Ammon's horn (tissue), 1 donor: ENCODE measurements around the gene MORC4.
"Not testable (repeated sequence)": the region's sequence is repeated elsewhere in the genome, so short reads cannot be mapped to it uniquely, and the experiment has no call there.

Experiments used
- DNase-seq: peaks from one replicate; pipeline ENCODE4 v3.0.0-alpha.2; 2016; ENCODE audit warnings: low spot score

MORC4 gene

DNA sequence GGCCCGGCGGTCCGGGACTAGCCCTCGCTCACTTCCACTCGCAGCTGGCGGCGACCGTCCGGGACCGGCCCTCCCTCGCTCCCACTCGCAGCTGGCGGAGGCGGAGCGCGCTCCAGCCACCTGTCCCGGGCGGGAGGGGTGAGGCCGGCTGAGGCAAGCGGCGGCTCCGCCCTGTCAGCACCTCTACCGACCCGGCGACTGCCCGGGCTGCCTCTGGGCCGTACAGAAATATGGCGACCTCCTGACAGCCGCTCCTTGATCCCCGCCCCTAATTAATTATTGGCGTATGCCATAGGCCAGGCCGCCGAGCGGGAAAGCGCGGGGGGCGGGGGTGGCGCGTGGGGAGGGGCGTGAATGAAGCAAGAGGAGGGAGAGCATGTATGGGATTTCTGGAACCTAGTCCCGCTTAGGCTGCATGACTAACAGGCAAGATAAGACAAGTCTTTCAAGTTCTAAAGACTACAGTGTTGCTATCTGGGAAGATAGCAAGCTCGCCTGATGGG lies at the start of gene MORC4:
MORC4 (minus strand) TSS at position 200 of the 503 bp plus-strand sequence. CDS start 243 bp downstream, outside the sequence.
- DNase-seq = peak; percentile 71

- no peak for DNase-seq
These were observed 47.6 kb upstream of the MORC4 start for GRCh38 chrX:107047622-107048021.

GRCh38 chrX:107029752-107030151 lies 29.7 kb upstream of the MORC4 start:
- no peak for DNase-seq

- peak; percentile 25 for DNase-seq
These were observed 25.5 kb upstream of the MORC4 start for GRCh38 chrX:107025545-107025944.

DNA sequence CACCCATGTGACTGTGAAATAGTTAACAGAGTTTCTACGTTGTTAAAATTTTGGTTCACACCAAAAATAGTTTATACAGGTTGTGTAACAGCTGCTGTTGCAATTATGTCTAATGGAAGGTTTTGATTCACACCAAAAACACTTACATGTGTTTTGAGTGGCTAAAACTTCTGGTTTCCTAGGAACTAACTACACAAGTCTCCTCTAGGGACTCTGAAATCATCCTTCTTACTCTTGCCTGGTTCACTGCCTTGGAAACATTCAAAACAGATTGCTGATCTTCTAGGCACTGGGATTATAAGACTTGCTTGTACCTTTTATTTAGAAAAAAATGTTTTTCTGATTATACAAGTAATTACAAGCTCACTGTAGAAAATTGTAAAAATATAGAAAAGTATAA lies 14.9 kb upstream of the MORC4 start:
- no peak for DNase-seq

DNA sequence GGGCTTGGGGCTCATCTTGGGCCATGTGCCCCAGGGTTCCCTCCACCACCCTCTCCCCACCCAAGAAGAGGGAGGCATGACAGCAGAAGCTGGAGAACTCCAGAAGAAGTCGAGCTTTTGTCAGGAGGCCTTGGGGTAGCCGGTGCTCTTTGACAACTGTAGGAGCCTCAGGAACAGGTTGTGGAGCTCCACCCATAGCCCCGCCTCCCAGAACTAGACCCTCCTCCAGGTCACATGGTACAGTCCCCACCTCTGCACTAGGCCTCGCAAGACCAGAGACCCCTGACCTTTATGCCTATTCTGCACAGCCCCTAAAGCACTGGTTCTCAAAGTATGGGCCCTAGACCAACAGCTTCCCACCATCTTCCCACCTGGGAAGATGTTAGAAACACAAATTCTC lies 8.0 kb upstream of the MORC4 start:
- DNase-seq = no peak

DNA sequence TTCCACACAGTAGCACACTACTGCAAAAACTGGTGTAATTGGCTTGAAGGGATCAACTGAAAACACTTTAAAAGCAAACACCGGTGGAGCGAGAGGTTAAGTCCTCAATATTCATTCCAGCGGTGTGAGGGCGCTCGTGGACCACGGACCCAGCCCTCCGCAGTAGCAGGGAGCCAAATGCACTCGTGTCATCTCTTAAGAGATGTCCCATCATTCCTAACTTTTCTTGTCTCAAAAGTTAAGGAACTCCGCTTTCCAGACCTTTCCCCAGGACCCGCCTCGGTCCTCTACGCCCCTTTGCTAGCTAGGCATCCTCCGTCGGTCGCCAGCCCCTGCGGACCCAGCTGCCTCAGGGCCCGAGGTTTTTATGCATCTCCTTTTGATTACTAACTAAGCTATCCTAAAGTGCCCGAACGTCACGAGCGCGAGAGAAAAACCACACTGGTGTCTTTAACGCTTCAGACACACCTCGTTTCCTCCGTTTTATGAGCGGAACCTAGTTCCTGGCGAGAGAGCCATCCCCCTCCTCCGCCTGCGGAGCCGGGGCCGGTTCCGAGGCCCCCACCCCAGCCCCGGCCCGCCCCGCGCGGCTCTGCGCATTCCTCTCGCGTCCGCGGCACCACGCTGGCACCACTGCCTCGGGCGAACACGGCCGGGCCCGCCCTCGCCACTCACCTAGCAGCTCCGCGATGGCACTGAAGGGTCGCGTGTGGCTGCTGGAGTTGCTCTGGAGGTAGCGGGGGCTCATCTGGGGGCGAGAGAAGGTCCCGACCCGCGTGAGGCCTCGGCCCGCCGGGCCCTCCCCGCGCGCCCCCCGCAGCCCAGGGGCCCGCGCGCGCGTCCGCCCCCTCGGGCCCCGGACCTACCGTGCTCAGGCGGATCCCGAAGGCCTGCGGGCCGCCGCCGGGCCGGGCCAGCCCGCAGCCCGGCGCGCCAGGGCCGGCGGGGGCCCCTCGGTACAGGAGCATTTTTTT lies 723 bp downstream of the MORC4 start:
- peak; percentile 70 for DNase-seq

DNA sequence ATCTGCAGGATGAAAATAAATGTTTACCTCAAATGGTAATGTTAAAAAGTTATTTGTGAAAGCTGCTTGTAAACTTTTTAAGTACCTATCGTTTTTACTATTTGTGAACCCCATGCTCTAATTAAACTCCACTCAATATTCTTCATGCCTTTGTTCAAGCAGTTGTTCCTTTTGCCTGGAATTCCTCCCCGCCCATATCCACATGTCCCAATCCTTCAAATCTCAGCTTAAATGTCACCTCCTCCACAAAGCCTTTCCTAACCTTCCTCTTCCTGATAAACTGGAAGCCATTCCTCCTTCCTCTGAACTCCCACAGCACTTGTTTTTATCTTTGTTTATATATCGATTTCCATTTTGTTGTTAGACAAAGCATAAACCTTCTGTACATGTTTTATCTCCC lies 2.4 kb downstream of the MORC4 start:
- DNase-seq = no peak

- DNase-seq = no peak
These were observed 4.3 kb downstream of the MORC4 start for GRCh38 chrX:106995678-106996077.

DNA sequence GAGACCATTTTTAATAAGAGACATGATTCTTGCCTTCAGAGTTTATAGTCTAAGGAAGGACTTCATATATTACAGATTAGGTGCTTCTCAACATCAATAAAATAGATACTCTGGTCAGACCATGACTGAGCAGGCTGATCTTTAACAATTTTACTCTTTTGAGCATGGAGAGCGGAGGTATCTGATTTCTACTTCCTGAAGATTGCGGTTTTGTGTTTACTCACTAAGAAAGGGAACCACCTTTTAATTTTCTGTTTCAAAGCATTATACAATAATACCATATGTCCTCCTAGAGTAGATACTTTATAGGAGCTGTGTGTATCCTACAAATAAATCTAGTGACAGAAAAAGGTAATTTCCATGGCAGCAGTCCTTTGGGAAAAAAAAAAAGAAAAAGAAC lies 12.5 kb downstream of the MORC4 start:
- no peak for DNase-seq

DNA sequence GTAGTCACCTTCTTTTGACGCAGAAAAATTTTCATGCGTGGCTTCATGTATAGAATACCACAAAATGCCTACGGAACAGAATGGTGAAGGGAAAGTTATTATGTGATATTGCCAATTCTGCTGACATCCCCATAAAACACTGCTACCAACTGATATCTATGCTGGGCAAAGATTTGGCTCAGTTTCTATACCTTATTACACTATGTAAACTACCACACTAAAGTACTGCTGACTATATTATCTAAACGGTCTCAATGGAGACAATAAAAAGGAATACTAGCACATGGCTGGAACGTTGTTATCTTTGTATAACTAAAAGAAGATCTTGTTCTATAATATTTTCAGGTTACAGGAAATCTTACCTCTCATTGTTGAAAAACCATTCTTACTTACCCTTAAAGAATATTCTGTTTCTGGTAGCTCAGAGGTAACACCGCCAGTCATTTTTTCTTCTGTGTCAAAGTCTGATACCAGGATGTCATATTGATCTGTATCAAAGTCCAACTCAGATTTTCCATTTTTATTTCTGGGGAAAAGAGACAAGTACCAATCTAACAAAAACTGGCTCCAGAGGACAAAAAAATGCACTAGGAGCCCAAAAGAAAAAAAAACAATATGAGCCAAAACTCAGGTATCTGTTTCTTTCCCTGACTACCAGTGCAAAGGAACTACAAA lies 18.9 kb downstream of the MORC4 start:
- DNase-seq = no peak

DNA sequence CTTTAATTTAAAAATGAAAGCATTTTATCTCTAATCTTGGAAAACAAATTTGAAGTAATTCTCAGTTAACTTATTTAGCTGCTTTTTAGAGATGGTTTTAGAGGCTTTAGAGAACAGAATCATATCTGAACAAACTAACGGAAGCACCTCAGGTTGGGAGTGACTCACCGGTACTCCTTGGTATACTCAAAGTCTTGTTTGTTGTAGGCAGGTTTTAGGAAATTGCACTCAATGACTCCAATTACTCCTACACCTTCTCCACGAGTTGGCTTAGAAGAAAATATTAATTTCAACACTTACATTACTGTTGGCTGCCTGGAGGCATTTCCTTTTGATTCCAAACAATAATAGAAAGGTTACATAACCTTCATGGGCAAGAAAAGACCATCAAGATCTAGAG lies 23.6 kb downstream of the MORC4 start:
- no peak for DNase-seq

GRCh38 chrX:106973433-106974149 lies 26.4 kb downstream of the MORC4 start:
- DNase-seq = no peak

GRCh38 chrX:106972896-106973295 lies 27.1 kb downstream of the MORC4 start:
- no peak for DNase-seq

DNA sequence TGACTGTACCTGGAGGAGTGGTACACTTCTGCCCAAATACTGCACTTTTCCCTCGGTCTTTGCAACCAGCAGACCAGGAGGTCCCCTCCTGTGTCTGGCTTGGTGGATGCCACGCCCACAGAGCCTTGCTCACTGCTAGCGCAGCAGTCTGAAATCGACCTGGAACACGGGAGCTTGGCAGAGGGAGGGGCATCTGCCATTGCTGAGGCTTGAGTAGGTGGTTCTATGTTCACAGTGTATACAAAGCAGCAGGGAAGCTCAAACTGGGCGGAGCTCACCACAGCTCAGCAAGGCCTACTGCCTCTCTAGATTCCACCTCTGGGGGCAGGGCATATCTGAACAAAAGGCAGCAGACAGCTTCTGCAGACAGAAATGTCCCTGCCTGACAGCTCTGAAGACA lies 33.5 kb downstream of the MORC4 start:
- not testable (repeated sequence) for DNase-seq

- DNase-seq = no peak
These were observed 35.7 kb downstream of the MORC4 start for GRCh38 chrX:106964290-106964689.

DNA sequence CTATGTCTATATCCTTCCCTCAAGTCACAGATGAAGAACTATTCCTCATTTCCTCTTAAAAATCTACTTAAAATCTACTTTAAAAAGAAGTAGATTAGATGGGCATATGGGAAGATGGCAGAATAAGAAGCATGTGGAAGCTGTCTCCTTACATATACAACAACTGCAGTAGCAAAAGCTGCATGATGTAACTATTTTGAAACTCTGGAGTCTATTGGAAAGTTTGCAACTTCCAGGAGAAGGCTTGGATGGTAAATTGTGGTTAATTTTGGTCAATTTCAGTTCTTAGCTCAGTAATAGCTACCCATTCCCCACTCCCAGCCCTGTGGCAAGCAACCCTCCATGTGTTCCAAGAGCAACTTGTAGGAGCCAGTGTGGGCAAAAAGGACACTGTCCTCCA lies 36.9 kb downstream of the MORC4 start:
- no peak for DNase-seq

DNA sequence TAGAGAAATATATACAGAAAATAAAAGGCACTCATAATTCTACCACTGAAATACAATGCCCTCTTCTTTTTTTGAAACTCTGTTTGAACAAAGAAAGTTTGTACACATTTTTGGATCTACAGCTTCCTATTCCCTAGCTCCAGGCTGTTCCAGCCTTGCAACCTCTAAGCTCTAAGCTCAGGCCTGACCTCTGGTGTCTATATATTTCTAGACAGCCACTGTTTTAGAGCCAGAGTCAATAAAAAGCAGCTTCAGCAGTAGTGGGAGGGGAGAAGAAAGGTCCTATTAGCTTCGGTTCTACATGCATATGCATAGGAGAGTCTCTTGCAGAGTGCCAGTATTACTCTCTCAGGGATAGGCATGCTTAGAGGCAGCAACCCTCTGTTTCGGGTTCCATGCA lies 40.1 kb downstream of the MORC4 start:
- peak; percentile 11 for DNase-seq

DNA sequence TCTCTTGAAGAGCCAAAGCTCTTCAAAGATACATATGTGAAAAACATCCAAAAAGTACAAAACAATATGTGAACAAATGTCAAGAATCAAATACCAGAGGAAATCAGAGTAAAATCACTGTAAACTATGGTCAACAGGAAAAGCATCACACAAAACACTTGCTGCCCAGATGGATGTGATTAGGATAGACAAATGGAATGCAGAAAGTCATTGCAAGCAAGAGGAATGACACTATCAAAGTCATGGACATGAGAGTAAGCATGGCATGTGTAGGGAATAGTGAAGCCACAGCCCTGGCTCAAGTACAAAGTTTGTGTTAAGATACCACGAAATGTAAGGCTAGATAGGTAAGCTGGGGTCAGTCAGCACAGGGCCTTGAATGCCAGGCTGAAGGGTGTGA lies 42.2 kb downstream of the MORC4 start:
- DNase-seq = no peak

GRCh38 chrX:106955004-106955772 lies 44.8 kb downstream of the MORC4 start:
- DNase-seq = no peak

DNA sequence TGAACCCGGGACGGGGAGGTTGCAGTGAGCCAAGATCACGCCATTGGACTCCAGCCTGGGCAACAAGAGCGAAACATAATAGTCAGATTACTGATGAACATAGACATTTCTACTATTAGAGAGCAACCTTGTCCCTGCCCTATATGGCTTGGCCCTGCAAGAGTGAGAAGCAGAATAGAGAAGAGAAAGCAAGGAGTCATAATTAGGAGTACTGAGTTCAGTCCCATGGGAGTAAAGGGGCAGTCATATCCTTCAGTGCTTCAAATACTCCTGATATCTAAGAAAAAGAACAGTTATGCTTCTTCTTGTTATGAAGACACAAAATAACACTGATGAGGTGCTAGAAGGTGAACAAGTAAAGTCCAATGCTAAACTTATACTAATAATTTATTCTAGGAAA lies 46.0 kb downstream of the MORC4 start:
- DNase-seq = no peak

DNA sequence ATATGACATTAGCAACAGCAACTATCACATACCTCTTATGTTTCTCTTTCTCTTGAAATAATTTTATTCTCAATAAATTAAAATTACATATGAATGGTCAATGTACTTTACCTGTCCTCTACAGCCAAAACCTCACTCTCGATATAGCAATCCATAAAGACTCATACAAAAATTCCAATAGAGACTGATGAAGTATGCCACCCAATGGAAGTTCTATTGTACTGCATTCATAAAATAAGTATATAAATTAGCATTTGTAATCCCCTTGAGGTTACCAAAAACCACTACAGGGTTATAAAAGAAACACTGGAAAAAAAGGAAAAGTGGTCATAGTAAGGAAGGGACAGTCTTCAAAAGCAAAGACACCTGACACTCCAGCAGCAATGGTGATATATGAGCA lies 47.0 kb downstream of the MORC4 start:
- no peak for DNase-seq
